ENCODE results near the gene SERPINE2.
"Not testable (repeated sequence)": the region's sequence is repeated elsewhere in the genome, so short reads cannot be mapped to it uniquely, and the experiment has no call there.

SERPINE2 gene

DNA sequence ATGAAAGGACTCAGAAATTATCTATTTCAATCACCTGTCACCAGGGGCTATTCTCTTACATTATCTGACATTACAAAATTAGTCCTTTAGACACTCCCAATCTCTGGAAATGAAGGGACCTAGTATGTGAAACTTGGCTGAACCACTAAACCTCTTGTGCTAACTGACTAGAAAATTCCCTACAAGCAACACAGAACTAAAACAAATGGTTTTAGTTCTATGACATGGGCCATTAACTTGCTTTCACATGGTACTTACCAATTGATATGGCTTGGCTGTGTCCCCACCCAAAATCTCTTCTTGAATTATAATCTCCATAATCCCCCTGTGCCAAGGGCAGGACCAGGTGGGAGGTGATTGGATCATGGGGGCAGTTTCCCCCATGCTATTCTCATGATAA is 16.6 kb downstream of the SERPINE2 start:
- H3K9ac ChIP-seq = no peak overlapping the region

DNA sequence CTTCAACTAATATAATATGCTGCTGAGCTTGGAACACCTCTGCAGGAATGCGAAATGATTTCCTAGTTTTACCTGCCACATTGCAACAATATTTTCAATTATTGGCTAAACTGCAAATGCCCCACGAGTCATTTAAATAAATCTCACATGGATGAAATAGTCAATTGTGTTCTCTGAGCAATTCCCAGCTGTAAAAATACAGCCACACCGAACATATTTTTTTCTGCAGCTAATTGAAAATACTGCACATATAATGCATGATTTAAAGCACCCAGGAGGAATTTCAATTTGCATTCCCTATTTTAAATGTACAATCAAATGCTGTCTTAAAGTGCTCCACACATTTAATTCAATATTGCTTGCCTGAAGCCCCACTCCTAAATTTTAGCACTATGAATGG is 18.6 kb downstream of the SERPINE2 start:
- Histone ChIP-seq H3K4me2 (no peak overlapping the region), H3K4me1 (peaks cover 46% of the 10 kb centered on the region), H3K9me3 (no peaks in the 10 kb centered on the region), H3K36me3 (no peaks in the 10 kb centered on the region), H3K27ac (no peak overlapping the region), H3K4me3 (no peak overlapping the region), H3K9ac (no peak overlapping the region), H4K20me1 (no peaks in the 10 kb centered on the region), H3K27me3 (no peaks in the 10 kb centered on the region)
- no peak for TF ChIP-seq Cebpa-rat (IDR thresholded peaks at IDR 0.05)

More for the DNA sequence above, 16.6 kb downstream of the SERPINE2 start:
- Histone ChIP-seq H3K4me1 (peaks cover 63% of the 10 kb centered on the region), H3K9me3 (no peaks in the 10 kb centered on the region), H3K27me3 (no peaks in the 10 kb centered on the region), H3K4me2 (no peak overlapping the region), H3K27ac (no peak overlapping the region), H4K20me1 (no peaks in the 10 kb centered on the region), H3K4me3 (no peak overlapping the region), H3K36me3 (no peaks in the 10 kb centered on the region)
- TF ChIP-seq Cebpa-rat (IDR thresholded peaks at IDR 0.05) = no peak

DNA sequence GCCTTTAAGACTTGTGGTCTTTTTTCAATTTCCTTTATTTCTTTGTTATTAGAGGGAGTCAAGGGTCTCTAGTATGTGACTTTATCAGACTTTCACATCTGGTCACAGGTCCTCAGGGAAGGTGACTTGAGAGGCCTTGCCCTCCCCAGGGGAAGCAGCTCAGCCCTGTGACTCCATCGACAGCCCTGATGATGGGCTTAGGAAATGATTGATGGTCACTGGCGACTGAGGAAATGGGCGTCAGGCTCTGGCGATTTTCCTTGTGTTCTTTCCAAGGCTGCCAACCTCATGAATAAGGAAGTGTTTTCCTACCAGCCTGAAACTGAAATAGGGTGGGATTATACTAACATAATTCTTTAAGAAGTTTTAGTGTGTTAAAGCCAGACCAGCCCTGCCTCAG is 21.1 kb downstream of the SERPINE2 start:
- Histone ChIP-seq H3K9me3 (no peaks in the 10 kb centered on the region), H3K4me3 (no peak overlapping the region), H4K20me1 (no peaks in the 10 kb centered on the region), H3K27ac (peak overlapping the region; percentile 46; the same call in 1 of the 2 replicates), H3K36me3 (no peaks in the 10 kb centered on the region), H3K27me3 (no peaks in the 10 kb centered on the region), H3K4me2 (peak overlapping the region; percentile 69), H3K4me1 (peaks cover 25% of the 10 kb centered on the region), H3K9ac (no peak overlapping the region)
- no peak for TF ChIP-seq Cebpa-rat (IDR thresholded peaks at IDR 0.05)

DNA sequence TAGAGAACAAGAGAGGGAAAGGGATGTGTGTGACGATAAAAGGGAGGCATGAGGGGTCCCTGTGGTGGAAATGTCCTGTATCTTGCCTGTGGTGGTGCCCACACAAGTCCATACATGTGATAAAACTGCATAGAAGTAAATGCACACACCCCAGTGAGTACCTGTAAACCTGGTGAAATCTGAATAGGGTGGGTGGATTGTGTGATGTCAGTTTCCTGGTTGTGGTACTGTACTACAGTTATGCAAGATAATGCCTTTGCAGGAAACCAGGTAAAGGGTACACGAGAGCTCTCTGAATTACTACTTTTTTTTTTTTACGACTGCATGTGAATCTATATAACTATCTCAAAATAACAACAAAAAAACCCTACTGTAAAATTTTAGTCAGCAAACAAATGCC is 22.1 kb downstream of the SERPINE2 start:
- H3K4me1 ChIP-seq = peaks cover 20% of the 10 kb centered on the region
- no peaks in the 10 kb centered on the region for H3K9me3 ChIP-seq
- no peaks in the 10 kb centered on the region for H3K27me3 ChIP-seq
- no peaks in the 10 kb centered on the region for H3K36me3 ChIP-seq
- H3K4me3 ChIP-seq = no peak overlapping the region
- no peaks in the 10 kb centered on the region for H4K20me1 ChIP-seq
- no peak overlapping the region for H3K27ac ChIP-seq
- no peak overlapping the region for H3K4me2 ChIP-seq
- no peak for TF ChIP-seq Cebpa-rat (IDR thresholded peaks at IDR 0.05)
- H3K9ac ChIP-seq = no peak overlapping the region

DNA sequence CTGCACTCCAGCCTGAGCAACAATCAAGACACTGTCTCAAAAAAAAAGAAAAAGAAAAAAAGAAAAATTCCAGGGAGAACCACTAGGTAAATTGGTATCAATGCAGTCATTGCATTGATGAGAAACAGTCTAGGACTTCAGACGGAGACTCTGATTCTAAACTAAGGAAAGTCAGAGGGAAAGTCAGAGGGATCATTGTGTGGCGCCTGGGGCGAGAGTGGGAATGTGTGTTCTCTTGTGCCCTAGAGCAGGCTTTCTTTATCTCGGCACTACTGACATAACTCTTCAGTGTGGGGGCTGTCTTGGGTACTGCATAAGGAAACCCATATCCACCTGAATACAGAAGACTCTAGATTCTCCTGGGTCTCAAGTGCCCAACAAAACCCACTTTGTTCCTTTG is 24.8 kb downstream of the SERPINE2 start:
- no peaks in the 10 kb centered on the region for H4K20me1 ChIP-seq
- H3K4me2 ChIP-seq = no peak overlapping the region
- no peak overlapping the region for H3K27ac ChIP-seq
- no peak for TF ChIP-seq Cebpa-rat (IDR thresholded peaks at IDR 0.05)
- no peaks in the 10 kb centered on the region for H3K27me3 ChIP-seq
- no peak overlapping the region for H3K9ac ChIP-seq
- peaks cover 20% of the 10 kb centered on the region for H3K4me1 ChIP-seq
- H3K9me3 ChIP-seq = no peaks in the 10 kb centered on the region
- H3K36me3 ChIP-seq = no peaks in the 10 kb centered on the region
- no peak overlapping the region for H3K4me3 ChIP-seq

DNA sequence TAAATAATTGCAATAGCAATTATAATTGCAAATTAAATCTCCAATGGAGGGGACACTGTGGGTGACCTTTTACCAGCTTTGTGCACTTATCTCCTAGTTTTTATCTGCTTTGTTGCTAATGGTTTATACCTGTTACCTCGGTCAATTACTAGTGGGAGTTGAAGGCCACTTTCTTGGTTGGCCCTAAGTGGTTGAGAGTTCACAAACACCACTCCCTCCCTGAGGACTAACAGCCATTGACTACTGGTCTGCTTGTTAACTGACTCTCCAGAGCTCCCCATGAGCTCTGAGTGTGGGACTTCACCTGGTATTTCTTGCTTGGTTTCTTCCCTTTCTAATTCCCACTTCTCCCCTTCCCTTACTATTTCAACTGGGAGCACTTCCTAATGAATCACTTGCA is 27.2 kb downstream of the SERPINE2 start:
- no peak overlapping the region for H3K4me3 ChIP-seq
- no peaks in the 10 kb centered on the region for H4K20me1 ChIP-seq
- no peak overlapping the region for H3K27ac ChIP-seq
- peaks cover 5% of the 10 kb centered on the region; the same call in 1 of the 2 replicates for H3K4me1 ChIP-seq
- no peaks in the 10 kb centered on the region for H3K9me3 ChIP-seq
- H3K4me2 ChIP-seq = no peak overlapping the region
- no peaks in the 10 kb centered on the region for H3K27me3 ChIP-seq
- no peak for TF ChIP-seq Cebpa-rat (IDR thresholded peaks at IDR 0.05)
- no peak overlapping the region for H3K9ac ChIP-seq
- H3K36me3 ChIP-seq = no peaks in the 10 kb centered on the region

DNA sequence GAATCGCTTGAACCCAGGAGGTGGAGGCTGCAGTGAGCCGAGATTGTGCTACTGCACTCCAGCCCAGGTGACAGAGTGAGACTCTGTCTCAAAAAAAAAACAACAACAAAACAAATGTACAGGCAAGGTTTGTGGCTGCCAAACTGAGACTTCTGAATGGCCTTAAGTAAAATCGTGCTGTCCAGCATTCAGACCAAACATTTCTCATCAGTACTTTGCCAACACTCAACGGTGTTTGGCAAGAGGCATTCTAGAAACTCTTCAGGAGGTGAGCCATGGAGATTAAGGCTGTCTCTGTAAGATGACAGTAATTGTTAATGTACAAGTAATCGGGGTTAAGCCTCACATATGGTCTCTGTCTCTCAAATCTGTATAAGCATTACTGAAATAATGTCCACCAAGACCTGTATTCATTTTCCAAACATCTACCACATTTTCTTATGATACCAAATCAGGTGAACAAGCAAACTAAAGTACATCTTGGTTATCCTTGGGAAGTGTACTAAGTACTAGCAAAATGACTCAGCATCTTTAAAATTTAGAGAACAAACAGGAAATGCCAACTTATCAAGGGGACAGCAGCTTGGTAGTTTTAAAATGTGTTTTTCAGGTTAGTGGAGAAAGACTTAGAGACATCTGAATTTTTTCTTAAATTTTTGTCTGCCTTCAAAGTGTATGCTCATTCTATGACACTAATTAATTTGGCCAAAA is 29.3 kb downstream of the SERPINE2 start:
- Histone ChIP-seq H4K20me1 (no peaks in the 10 kb centered on the region), H3K27ac (no peak overlapping the region), H3K4me3 (no peak overlapping the region), H3K4me2 (no peak overlapping the region), H3K4me1 (no peaks in the 10 kb centered on the region), H3K9ac (no peak overlapping the region), H3K27me3 (no peaks in the 10 kb centered on the region), H3K36me3 (no peaks in the 10 kb centered on the region), H3K9me3 (no peaks in the 10 kb centered on the region)
- no peak for TF ChIP-seq Cebpa-rat (IDR thresholded peaks at IDR 0.05)

DNA sequence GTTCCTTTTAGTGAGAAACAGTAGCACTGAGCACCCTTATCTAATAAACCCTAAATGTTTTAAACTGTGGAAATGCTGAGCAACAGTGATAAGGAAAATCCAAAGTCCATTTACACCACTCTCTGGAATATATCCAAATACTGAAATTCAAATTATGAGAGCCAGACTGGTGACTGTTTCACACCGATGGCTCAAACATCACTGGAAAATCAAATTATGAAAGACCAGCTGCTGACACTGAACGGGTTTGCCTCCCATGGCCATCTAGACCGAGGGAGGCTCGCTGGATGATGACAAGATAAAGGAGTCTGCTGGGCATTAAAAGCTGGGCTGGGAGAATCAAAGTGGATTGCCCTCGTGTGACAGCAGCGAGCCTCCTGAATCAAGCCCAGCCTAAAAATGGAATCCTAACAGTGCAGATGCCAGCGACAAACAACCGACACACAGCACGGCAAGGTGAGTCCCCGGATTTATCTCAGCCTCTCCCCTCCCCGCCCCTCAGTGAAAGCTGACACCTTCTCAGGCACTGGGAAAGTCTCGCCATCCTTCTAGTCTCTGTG is 30.3 kb downstream of the SERPINE2 start:
- no peaks in the 10 kb centered on the region for H4K20me1 ChIP-seq
- H3K36me3 ChIP-seq = no peaks in the 10 kb centered on the region
- no peak overlapping the region for H3K27ac ChIP-seq
- TF ChIP-seq Cebpa-rat (IDR thresholded peaks at IDR 0.05) = no peak
- H3K4me3 ChIP-seq = no peak overlapping the region
- no peaks in the 10 kb centered on the region for H3K27me3 ChIP-seq
- H3K9ac ChIP-seq = no peak overlapping the region
- H3K9me3 ChIP-seq = no peaks in the 10 kb centered on the region
- no peak overlapping the region for H3K4me2 ChIP-seq
- H3K4me1 ChIP-seq = no peaks in the 10 kb centered on the region

DNA sequence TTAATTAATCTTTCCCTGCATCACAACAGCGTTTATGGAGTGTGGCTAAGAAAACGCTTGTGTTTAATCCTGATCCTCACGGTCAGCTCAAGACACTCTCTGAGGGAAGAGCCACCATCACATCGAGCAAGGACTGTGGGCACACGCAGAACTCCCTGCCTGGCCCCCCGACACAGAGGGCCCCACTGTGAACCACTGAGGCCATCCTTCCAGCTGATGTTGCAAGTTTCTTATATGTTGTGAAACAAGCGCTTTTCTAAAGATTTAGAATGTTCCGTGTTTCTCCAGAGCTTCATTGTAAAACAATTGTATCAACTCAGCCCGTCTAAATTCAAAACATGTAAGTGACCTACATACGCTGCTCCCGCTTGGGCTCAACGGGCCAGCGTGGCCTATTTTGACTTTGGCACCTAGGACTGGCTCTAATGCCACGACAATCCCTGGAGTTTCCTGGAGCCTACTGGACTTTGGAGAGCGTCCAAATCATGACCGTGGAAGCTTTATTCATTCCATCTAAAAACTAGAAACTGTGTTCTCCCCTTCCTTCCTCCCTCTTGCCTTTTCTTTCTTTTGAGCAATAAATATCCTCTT is 34.9 kb downstream of the SERPINE2 start:
- Histone ChIP-seq H3K27me3 (no peaks in the 10 kb centered on the region), H3K9ac (no peak overlapping the region), H3K9me3 (no peaks in the 10 kb centered on the region), H4K20me1 (no peaks in the 10 kb centered on the region), H3K4me2 (no peak overlapping the region), H3K27ac (no peak overlapping the region), H3K4me1 (no peaks in the 10 kb centered on the region), H3K36me3 (peaks cover 15% of the 10 kb centered on the region), H3K4me3 (no peak overlapping the region)
- TF ChIP-seq Cebpa-rat (IDR thresholded peaks at IDR 0.05) = no peak

DNA sequence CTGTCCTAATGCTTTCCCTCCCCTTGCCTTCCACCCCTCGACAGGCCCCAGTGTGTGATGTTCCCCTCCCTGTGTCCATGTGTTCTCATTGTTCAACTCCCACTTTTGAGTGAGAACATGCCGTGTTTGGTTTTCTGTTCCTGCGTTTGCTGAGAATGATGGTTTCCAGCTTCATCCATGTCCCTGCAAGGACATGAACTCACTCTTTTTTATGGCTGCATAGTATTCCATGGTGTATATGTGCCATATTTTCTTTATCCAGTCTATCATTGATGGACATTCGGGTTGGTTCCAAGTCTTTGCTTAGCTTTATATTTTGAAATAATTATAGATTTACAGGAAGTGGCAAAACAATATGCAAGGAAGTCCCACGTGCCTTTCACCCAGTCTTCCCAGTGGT is 38.4 kb downstream of the SERPINE2 start:
- not testable (repeated sequence) for H3K4me3 ChIP-seq, H3K27ac ChIP-seq, H3K9ac ChIP-seq, H3K27me3 ChIP-seq, H3K9me3 ChIP-seq, H3K4me2 ChIP-seq, H3K4me1 ChIP-seq, H4K20me1 ChIP-seq
- H3K36me3 ChIP-seq = peaks cover 15% of the 10 kb centered on the region
